Stimulated activated CD4-positive, alpha-beta T cell treated with anti-CD3 and anti-CD28 coated beads, TNF-alpha, amount 100 ng/mL, for 4 hours (primary cell): ENCODE results near the gene AJAP1.

ENCODE experiments used
- DNase-seq, 3 experiments: peaks; one replicate each; pipeline ENCODE4 v3.0.0-alpha.2; 2020; ENCODE audit warnings: low read depth in 3 of 3

AJAP1 gene

GRCh38 chr1:4681026-4681425, 26.6 kb downstream of the AJAP1 start:
- DNase-seq, result no peak

GRCh38 chr1:4682607-4683220, 28.3 kb downstream of the AJAP1 start:
- no peak for DNase-seq

GRCh38 chr1:4684136-4684535, 29.7 kb downstream of the AJAP1 start:
- no peak for DNase-seq

GRCh38 chr1:4684864-4685522, 30.6 kb downstream of the AJAP1 start:
- no peak for DNase-seq

- no peak for DNase-seq
Observed at GRCh38 chr1:4685523-4685865, 31.1 kb downstream of the AJAP1 start.

- DNase-seq, result no peak
Observed at GRCh38 chr1:4687943-4688342, 33.5 kb downstream of the AJAP1 start.

GRCh38 chr1:4689271-4689935, 35.0 kb downstream of the AJAP1 start:
- DNase-seq, result no peak

- no peak for DNase-seq
Observed at GRCh38 chr1:4689941-4690635, 35.7 kb downstream of the AJAP1 start.

- no peak for DNase-seq
Observed at GRCh38 chr1:4690951-4691675, 36.7 kb downstream of the AJAP1 start.

GRCh38 chr1:4691766-4692405, 37.5 kb downstream of the AJAP1 start:
- no peak for DNase-seq

- no peak for DNase-seq
Observed at GRCh38 chr1:4692437-4692836, 38.0 kb downstream of the AJAP1 start.

- no peak for DNase-seq
Observed at GRCh38 chr1:4693331-4693730, 38.9 kb downstream of the AJAP1 start.

GRCh38 chr1:4693891-4694290, 39.5 kb downstream of the AJAP1 start:
- no peak for DNase-seq

GRCh38 chr1:4694492-4694891, 40.1 kb downstream of the AJAP1 start:
- DNase-seq, result no peak

- DNase-seq, result no peak
Observed at GRCh38 chr1:4695241-4695640, 40.8 kb downstream of the AJAP1 start.

- no peak for DNase-seq
Observed at GRCh38 chr1:4696161-4696745, 41.8 kb downstream of the AJAP1 start.

- DNase-seq, result no peak
Observed at GRCh38 chr1:4696753-4697152, 42.3 kb downstream of the AJAP1 start.

GRCh38 chr1:4697801-4698200, 43.4 kb downstream of the AJAP1 start:
- DNase-seq, result no peak

GRCh38 chr1:4698911-4699310, 44.5 kb downstream of the AJAP1 start:
- DNase-seq, result no peak

GRCh38 chr1:4699376-4700301, 45.2 kb downstream of the AJAP1 start:
- no peak for DNase-seq
